Lower leg skin (tissue), 4 donors: ENCODE data around the gene BRWD1. TPM values are rescaled to one million over a fixed set of nuclear protein-coding genes. Genes with fewer than 3 reads are reported as not detected.

Experiments
- DNase-seq, 2 donors: peaks; one replicate each; pipeline ENCODE4 v3.0.0-alpha.2; 2019; ENCODE audit warnings: low spot score in 2 of 2
- H3K4me3 ChIP-seq: fragments of 200-600 bp; sonication (generic); 2 replicates; pipeline ENCODE4 v1.5.1; 2017; ENCODE audit warnings: mild to moderate bottlenecking, low read depth; ENCODE audit not compliant: poor library complexity, severe bottlenecking
- CTCF ChIP-seq, 3 donors: fragments of 450-650 bp; IDR thresholded peaks; one replicate each; pipeline ENCODE4 v1.5.1; 2016; ENCODE audit warnings: antibody characterized with exemption in 3 of 3, mild to moderate bottlenecking in 3 of 3, moderate library complexity in 2 of 3
- POLR2A ChIP-seq, 2 donors: fragments of 450-650 bp; IDR thresholded peaks; one replicate each; pipeline ENCODE4 v1.6.1; 2016 to 2017; ENCODE audit warnings: antibody characterized with exemption in 2 of 2, mild to moderate bottlenecking in 1 of 2, moderate library complexity in 1 of 2
- WGBS, 2 donors: methylation state at CpG; one replicate each; pipeline ENCODE4 v1.1.5; 2018; 5-methylcytosine and 5-hydroxymethylcytosine counted together
- intact Hi-C: fragments of 100-400 bp; cut with DNase I; formaldehyde crosslinking; loops from one replicate; pipeline ENCODE4 v1.15.0; 2023; ENCODE audit warnings: low total_unique reads
- total RNA-seq, 4 donors: library from RNA; depleted of rRNA; stranded (reverse); fragments of >200 nt; gene quantifications; one replicate each; pipeline ENCODE4 v1.1.0, GENCODE V29; 2016

The BRWD1 gene
- total RNA-seq, 4 donors from 2014 or later, result 42.2 to 57.2 (median 52.6) TPM

- intact Hi-C loops, result no loop called here
- no peak for DNase-seq
- no peak overlapping the region for H3K4me3 ChIP-seq
- WGBS, 2 donors, result 94 to 97% methylated on average over 2 of the region's 2 CpGs
- TF ChIP-seq CTCF (IDR thresholded peaks at IDR 0.05) (no peak), POLR2A (IDR thresholded peaks at IDR 0.05) (no peak)
Observed at GRCh38 chr21:39153373-39153772, 160.1 kb downstream of the BRWD1 start.

- no peak overlapping the region for H3K4me3 ChIP-seq
- no peak for DNase-seq
- TF ChIP-seq CTCF (IDR thresholded peaks at IDR 0.05), result no peak
- TF ChIP-seq POLR2A (IDR thresholded peaks at IDR 0.05), result no peak
- WGBS, 2 donors, result 90 to 98% methylated on average over 2 of the region's 2 CpGs
- intact Hi-C loops, result no loop called here
Observed at GRCh38 chr21:39152271-39152670, 161.2 kb downstream of the BRWD1 start.

- TF ChIP-seq CTCF (IDR thresholded peaks at IDR 0.05) (no peak), POLR2A (IDR thresholded peaks at IDR 0.05) (no peak)
- no peak for DNase-seq
- no peak overlapping the region for H3K4me3 ChIP-seq
- intact Hi-C loops, result no loop called here
Observed at GRCh38 chr21:39150877-39151276, 162.6 kb downstream of the BRWD1 start.

DNA sequence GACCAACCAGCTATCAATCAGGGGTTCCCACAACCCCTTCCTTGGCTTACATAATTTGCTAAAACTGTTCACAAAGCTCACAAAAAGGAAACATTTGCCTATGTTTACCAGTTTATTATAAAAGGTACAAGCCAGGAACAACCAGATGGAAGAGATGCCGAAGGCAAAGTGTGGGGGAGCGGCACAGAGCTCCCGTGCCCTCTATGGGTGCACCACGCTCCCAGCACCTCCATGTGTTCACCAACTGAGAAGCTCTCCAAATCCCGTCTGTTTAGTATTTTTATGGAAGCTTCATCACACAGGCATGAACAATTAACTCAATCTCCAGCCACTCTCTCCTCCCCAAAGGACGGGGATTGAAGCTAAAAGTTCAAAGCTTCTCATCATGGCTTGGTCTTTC, 163.1 kb downstream of the BRWD1 start:
- DNase-seq, result no peak
- TF ChIP-seq CTCF (IDR thresholded peaks at IDR 0.05) (no peak), POLR2A (IDR thresholded peaks at IDR 0.05) (no peak)
- WGBS, 2 donors, result 89 to 93% methylated on average over 6 of the region's 6 CpGs
- no peak overlapping the region for H3K4me3 ChIP-seq
- intact Hi-C loops, result no loop called here

- intact Hi-C loops, result loop anchor here (10.0 kb wide), 1 partner anchor 645 kb away; no protein-coding TSS in a partner anchor
- DNase-seq, result no peak
- TF ChIP-seq CTCF (IDR thresholded peaks at IDR 0.05) (no peak), POLR2A (IDR thresholded peaks at IDR 0.05) (no peak)
- no peak overlapping the region for H3K4me3 ChIP-seq
Observed at GRCh38 chr21:39149882-39150281, 163.6 kb downstream of the BRWD1 start.

- TF ChIP-seq POLR2A (IDR thresholded peaks at IDR 0.05), result no peak
- TF ChIP-seq CTCF (IDR thresholded peaks at IDR 0.05), result no peak
- intact Hi-C loops, result loop anchor here (10.0 kb wide), 1 partner anchor 644 kb away; no protein-coding TSS in a partner anchor
- WGBS, 2 donors, result 81 to 84% methylated on average over 2 of the region's 2 CpGs
Observed at GRCh38 chr21:39148975-39149374, 164.5 kb downstream of the BRWD1 start.

More at GRCh38 chr21:39148975-39149374, 164.5 kb downstream of the BRWD1 start:
- no peak overlapping the region for H3K4me3 ChIP-seq
- DNase-seq, result no peak
